H1 (cell line): ENCODE measurements around the gene TSFM. TPM values are rescaled to one million over a fixed set of nuclear protein-coding genes. Genes with fewer than 3 reads are reported as not detected.

Source experiments
- CTCF ChIA-PET: fragments of 300-600 bp; sonication (Branson Sonifier 250); formaldehyde crosslinking; loops from one replicate; lab custom pipeline; 2021; ENCODE audit not compliant: partially characterized antibody; lab: Charles Lee
- POLR2A ChIA-PET: fragments of 300-600 bp; sonication (Branson Sonifier 250); formaldehyde crosslinking; loops from one replicate; lab custom pipeline; 2021; ENCODE audit warnings: inconsistent platforms; ENCODE audit not compliant: partially characterized antibody; lab: Charles Lee
- DNase-seq, 2 experiments: peaks; one replicate each; pipeline versions ENCODE4 v3.0.0 to v3.0.0-alpha.2; 2010 to 2022; ENCODE audit warnings: low spot score in 2 of 2, low read depth in 1 of 2, mixed read lengths in 1 of 2
- FAIRE-seq: peaks from 2 replicates; lab custom pipeline; 2011; peaks lifted over from hg19 to GRCh38; lab: Jason Lieb, UNC
- H2AFZ ChIP-seq: 2 replicates; pipeline ENCODE4 v1.8.1; 2012; ENCODE audit warnings: low read length, inconsistent platforms
- H2AK5ac ChIP-seq: 2 replicates; pipeline ENCODE4 v1.6.1; 2013; ENCODE audit warnings: low read depth, low read length
- H2BK120ac ChIP-seq: replicated peaks from 2 replicates; pipeline ENCODE3; 2013; ENCODE audit warnings: low read depth, low read length, inconsistent platforms
- H2BK12ac ChIP-seq: 2 replicates; pipeline ENCODE4 v1.6.1; 2013; ENCODE audit warnings: low read depth, low read length
- H2BK15ac ChIP-seq: 2 replicates; pipeline ENCODE4 v1.6.1; 2013; ENCODE audit warnings: low read length
- H2BK20ac ChIP-seq: 2 replicates; pipeline ENCODE4 v1.6.1; 2013; ENCODE audit warnings: low read length
- H2BK5ac ChIP-seq: 2 replicates; pipeline ENCODE4 v1.6.1; 2013; ENCODE audit warnings: low read depth, low read length
- H3K14ac ChIP-seq: 2 replicates; pipeline ENCODE4 v1.6.1; 2013; ENCODE audit warnings: inconsistent platforms; ENCODE audit not compliant: insufficient read length
- H3K18ac ChIP-seq: 2 replicates; pipeline ENCODE4 v1.6.1; 2013; ENCODE audit warnings: low read length; ENCODE audit errors: extremely low read depth
- H3K23ac ChIP-seq: 2 replicates; pipeline ENCODE4 v1.6.1; 2013; ENCODE audit warnings: inconsistent platforms; ENCODE audit not compliant: insufficient read length
- H3K23me2 ChIP-seq: 2 replicates; pipeline ENCODE4 v1.6.1; 2013; ENCODE audit warnings: low read depth, low read length
- H3K27ac ChIP-seq: 2 replicates; pipeline ENCODE4 v1.6.1; 2011; ENCODE audit warnings: low read depth, low read length, inconsistent platforms
- H3K27me3 ChIP-seq, 4 experiments: replicated peaks in 1 of 4; 1 replicate in 1 of 4; 2 replicates in 3 of 4; pipeline versions ENCODE4 v1.6.1 to v1.8.1; 2011 to 2013; ENCODE audit warnings: low read length in 3 of 4, mild to moderate bottlenecking in 3 of 4, inconsistent platforms in 2 of 4, mixed read lengths in 2 of 4, moderate library complexity in 1 of 4; ENCODE audit not compliant: control insufficient read depth in 3 of 4, insufficient read depth in 3 of 4; ENCODE audit errors: extremely low read depth in 1 of 4
- H3K36me3 ChIP-seq, 4 experiments: 2 replicates each; pipeline versions ENCODE4 v1.6.1 to v1.8.1; 2011 to 2013; ENCODE audit warnings: mild to moderate bottlenecking in 4 of 4, low read length in 3 of 4, moderate library complexity in 2 of 4, control low read depth in 1 of 4, inconsistent platforms in 1 of 4; ENCODE audit not compliant: insufficient read depth in 4 of 4, control insufficient read depth in 2 of 4
- H3K4ac ChIP-seq: replicated peaks from 2 replicates; pipeline ENCODE3; 2013; ENCODE audit warnings: low read length, low read depth, mixed read lengths, inconsistent platforms; ENCODE audit not compliant: insufficient read length
- H3K4me1 ChIP-seq, 4 experiments: replicated peaks in 1 of 4; 1 replicate in 1 of 4; 2 replicates in 3 of 4; pipeline versions ENCODE4 v1.6.1 to v1.8.1; 2011 to 2013; ENCODE audit warnings: low read length in 3 of 4, inconsistent platforms in 2 of 4, mixed read lengths in 1 of 4; ENCODE audit not compliant: insufficient read depth in 4 of 4, control insufficient read depth in 3 of 4
- H3K4me2 ChIP-seq, 2 experiments: 2 replicates each; pipeline versions ENCODE4 v1.6.1 to v1.8.1; 2011 to 2013; ENCODE audit warnings: low read depth in 2 of 2, low read length in 2 of 2, control low read depth in 1 of 2, inconsistent platforms in 1 of 2, mild to moderate bottlenecking in 1 of 2; ENCODE audit not compliant: insufficient read depth in 1 of 2
- H3K4me3 ChIP-seq, 4 experiments: fragments of 200-600, 300-600 bp in 1 of 4; sonication (generic), shearing (Covaris generic), sonication (Bioruptor Twin) in 1 of 4; 2 replicates each; pipeline versions ENCODE4 v1.5.1 to v1.8.1; 2011 to 2016; ENCODE audit warnings: low read length in 4 of 4, low read depth in 3 of 4, control low read depth in 2 of 4, inconsistent platforms in 2 of 4, mild to moderate bottlenecking in 2 of 4, mixed read lengths in 1 of 4, moderate library complexity in 1 of 4; ENCODE audit not compliant: insufficient read depth in 2 of 4; ENCODE audit errors: extremely low read depth in 1 of 4
- H3K56ac ChIP-seq: replicated peaks from 2 replicates; pipeline ENCODE3; 2013; ENCODE audit warnings: low read depth, mild to moderate bottlenecking, mixed read lengths, low read length, inconsistent platforms; ENCODE audit not compliant: insufficient read length
- H3K79me1 ChIP-seq: 2 replicates; pipeline ENCODE4 v1.6.1; 2013; ENCODE audit warnings: low read depth, low read length, control low read depth
- H3K79me2 ChIP-seq, 2 experiments: 2 replicates each; pipeline versions ENCODE4 v1.6.1 to v1.8.1; 2012 to 2013; ENCODE audit warnings: low read length in 2 of 2, mild to moderate bottlenecking in 2 of 2, inconsistent platforms in 1 of 2; ENCODE audit not compliant: insufficient read depth in 2 of 2, control insufficient read depth in 1 of 2
- H3K9ac ChIP-seq, 4 experiments: replicated peaks in 1 of 4; 1 replicate in 1 of 4; 2 replicates in 3 of 4; pipeline versions ENCODE4 v1.6.1 to v1.8.1; 2011 to 2013; ENCODE audit warnings: low read depth in 3 of 4, low read length in 3 of 4, control low read depth in 2 of 4, mild to moderate bottlenecking in 2 of 4, moderate library complexity in 2 of 4, inconsistent platforms in 1 of 4; ENCODE audit errors: extremely low read depth in 1 of 4
- H3K9me3 ChIP-seq, 2 experiments: 2 replicates each; pipeline versions ENCODE4 v1.6.1 to v1.8.1; 2012 to 2013; ENCODE audit warnings: mild to moderate bottlenecking in 2 of 2, moderate library complexity in 2 of 2, control low read depth in 1 of 2, inconsistent platforms in 1 of 2, low read depth in 1 of 2, low read length in 1 of 2, mixed read lengths in 1 of 2; ENCODE audit not compliant: insufficient read depth in 2 of 2
- H4K20me1 ChIP-seq, 2 experiments: replicated peaks in 1 of 2; 2 replicates each; pipeline versions ENCODE3 to v1.8.1; 2011 to 2013; ENCODE audit warnings: inconsistent platforms in 2 of 2, low read length in 2 of 2, mild to moderate bottlenecking in 1 of 2; ENCODE audit not compliant: insufficient read depth in 2 of 2, control insufficient read depth in 1 of 2
- H4K5ac ChIP-seq: 2 replicates; pipeline ENCODE4 v1.6.1; 2013; ENCODE audit warnings: low read length, low read depth, mixed read lengths, inconsistent platforms; ENCODE audit not compliant: insufficient read length
- H4K8ac ChIP-seq: 2 replicates; pipeline ENCODE4 v1.8.0; 2013; ENCODE audit warnings: mild to moderate bottlenecking, moderate library complexity, low read length, inconsistent platforms; ENCODE audit not compliant: insufficient read depth; ENCODE audit errors: extremely low read depth
- H4K91ac ChIP-seq: replicated peaks from 2 replicates; pipeline ENCODE3; 2013; ENCODE audit warnings: low read length, mixed read lengths, inconsistent platforms; ENCODE audit not compliant: insufficient read length
- CEBPB ChIP-seq: IDR thresholded peaks from 2 replicates; pipeline ENCODE4 v1.6.1; 2012; ENCODE audit warnings: low read depth, low read length
- SP4 ChIP-seq: IDR thresholded peaks from 2 replicates; pipeline ENCODE4 v1.6.1; 2012; ENCODE audit warnings: low read length, inconsistent platforms
- WGBS, 2 experiments: shearing (Covaris generic) in 1 of 2; methylation state at CpG; one replicate each; pipeline versions ENCODE4 v1.1.6 to v1.1.7; 2013 to 2015; ENCODE audit warnings: low lambda C conversion rate in 2 of 2, mixed read lengths in 2 of 2, inconsistent platforms in 1 of 2, low coverage in 1 of 2, missing lambda C conversion rate in 1 of 2; ENCODE audit not compliant: insufficient replicate concordance in 2 of 2, insufficient coverage in 1 of 2, insufficient read length in 1 of 2; ENCODE audit errors: extremely low coverage in 1 of 2, missing lambda C conversion rate in 1 of 2; 5-methylcytosine and 5-hydroxymethylcytosine counted together
- polyA plus RNA-seq, 7 experiments: library from polyadenylated mRNA; depleted of rRNA in 3 of 7; stranded (reverse) in 5 of 7; unstranded in 2 of 7; fragments of >200 nt in 5 of 7; fragments of 200-250 nt in 2 of 7; gene quantifications; 1 replicate in 5 of 7; 2 replicates in 1 of 7; 4 replicates in 1 of 7; pipeline versions ENCODE4 v1.2.1 to v1.2.3, GENCODE V29; 2011 to 2013; ENCODE audit warnings: missing spikeins in 2 of 7, mixed read lengths in 2 of 7
- total RNA-seq: library from RNA; stranded (reverse); fragmentation: NEBNext Ultra II Directional; extraction: Animal tissue kit (Norgen Biotek cat#: 25700); gene quantifications from 2 replicates; pipeline ENCODE4 v1.2.1, GENCODE V29; 2021

Gene TSFM
- total and polyA plus RNA-seq, 2 of the 8 experiments (the other 6 are each of a cell fraction or from before 2014, with no cell fraction given) = 17.4 to 49.8 TPM

DNA sequence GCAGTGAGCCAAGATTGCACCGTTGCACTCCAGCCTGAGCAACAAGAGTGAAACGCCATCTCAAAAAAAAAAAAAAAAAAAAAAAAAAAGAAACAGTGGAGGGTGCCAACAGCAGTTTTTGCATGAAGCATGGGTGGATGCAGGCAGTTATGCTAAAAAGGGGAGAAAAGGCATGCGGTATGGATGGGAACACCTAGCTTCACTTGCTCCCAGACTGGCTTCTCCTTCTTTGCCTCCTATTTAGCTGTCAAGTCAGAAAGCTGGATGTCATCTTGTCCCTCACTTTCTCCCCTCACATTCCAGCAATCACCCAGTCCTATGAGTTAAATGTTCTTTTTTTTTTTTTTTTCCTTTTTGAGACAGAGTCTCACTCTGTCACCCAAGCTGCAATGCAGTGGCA is 7.5 kb upstream of the TSFM start:
- Histone ChIP-seq H2BK15ac (no peak overlapping the region), H3K27ac (no peak overlapping the region), H3K79me2 (0 out of 4 replicates have a peak, but pooled peaks cover 0 to 7% of the 10 kb centered on the region in 2 experiments), H3K79me1 (no peaks in the 10 kb centered on the region; the same call in 1 of the 2 replicates), H4K5ac (no peak overlapping the region), H3K18ac (no peak overlapping the region), H3K56ac (no peak overlapping the region), H4K8ac (no peak overlapping the region), H4K91ac (no peak overlapping the region), H3K4ac (no peak overlapping the region), H2BK120ac (no peak overlapping the region), H2BK5ac (no peak overlapping the region), H3K4me1 (peaks cover 0 to 3% (median 1%) of the 10 kb centered on the region in 4 experiments; a peak in 2 of 7 replicates), H3K36me3 (peaks cover 0 to 4% (median 1%) of the 10 kb centered on the region in 4 experiments; a peak in 3 of 8 replicates), H4K20me1 (no peaks in the 10 kb centered on the region), H2AFZ (no peak overlapping the region), H3K23ac (no peak overlapping the region), H2BK20ac (no peak overlapping the region), H3K9ac (no peak overlapping the region), H3K14ac (no peak overlapping the region), H3K27me3 (peaks cover 0 to 4% (median 1%) of the 10 kb centered on the region in 4 experiments; a peak in 2 of 7 replicates), H3K4me2 (no peak overlapping the region), H2BK12ac (no peak overlapping the region), H3K23me2 (peaks cover 12% of the 10 kb centered on the region; the same call in 1 of the 2 replicates), H2AK5ac (no peak overlapping the region), H3K4me3 (no peak overlapping the region), H3K9me3 (no peaks in the 10 kb centered on the region)
- POLR2A ChIA-PET = interaction anchor here (0.9 to 1.8 kb wide), 2 partner anchors 18 to 26 kb away, joined by 4 read pairs; no protein-coding TSS in a partner anchor
- TF ChIP-seq CEBPB = no peak
- TF ChIP-seq SP4 = no peak
- CTCF ChIA-PET = interaction anchor here (0.8 to 4.5 kb wide), 5 partner anchors 9 to 63 kb away, joined by 3 to 28 read pairs (median 5); no protein-coding TSS in a partner anchor
- FAIRE-seq (no peak), DNase-seq (no peak)
- WGBS, 2 experiments = 83% methylated on average over 1 of the region's 3 CpGs; no CpG with 5 or more reads in 1 of the 2 experiments
